Right ventricle myocardium superior (tissue), 1 donor: ENCODE measurements around the gene OR52A1. TPM values are rescaled to one million over a fixed set of nuclear protein-coding genes. Genes with fewer than 3 reads are reported as not detected.

ENCODE experiments used
- ATAC-seq: fragments of 200-7000 bp; cut with Tn5 transposase; one replicate; pipeline ENCODE4 v1.9.1; 2020; ENCODE audit warnings: mild to moderate bottlenecking; ENCODE audit not compliant: poor library complexity
- DNase-seq: peaks from one replicate; pipeline ENCODE4 v3.0.0-alpha.2; 2020
- intact Hi-C: fragments of 100-400 bp; cut with DNase I; formaldehyde crosslinking; loops from one replicate; pipeline ENCODE4 v1.11.2; 2022
- total RNA-seq: library from RNA; stranded (reverse); fragmentation: NEBNext Ultra II Directional; extraction: Animal tissue kit (Norgen Biotek cat#: 25700); gene quantifications from one replicate; pipeline ENCODE4 v1.2.1, GENCODE V29; 2021
- donor health status: DM: no; HTN: yes; CAD: no; lungs with severe emphysema.

The OR52A1 gene
- total RNA-seq, 1 donor from 2014 or later, result not detected

DNA sequence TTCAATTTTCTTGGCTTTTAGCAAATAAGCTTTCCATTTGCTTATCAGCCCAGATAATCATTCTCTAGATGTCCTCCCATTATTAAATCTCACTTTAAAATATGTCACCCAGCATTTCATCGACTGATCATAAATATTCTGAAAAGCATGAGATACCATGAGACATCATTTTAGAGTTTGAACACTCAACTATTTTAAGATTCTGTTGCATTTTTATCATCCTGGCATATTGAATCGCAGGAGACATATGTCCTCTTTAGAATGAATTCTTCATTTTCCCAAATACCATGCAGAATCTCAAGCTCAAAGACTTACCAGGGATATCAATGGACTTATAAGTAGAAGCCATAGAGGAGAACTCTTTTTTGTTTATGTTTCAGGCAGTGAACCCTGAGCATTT lies 16.6 kb downstream of the OR52A1 start, which contains the start of gene OR52A5:
Gene OR52A5, minus strand, starts transcription at position 361 of the 400 bp plus-strand sequence. CDS start 5,714 bp downstream, outside the sequence.
- ATAC-seq (no peak), DNase-seq (no peak)
- intact Hi-C loops, result no loop called here

DNA sequence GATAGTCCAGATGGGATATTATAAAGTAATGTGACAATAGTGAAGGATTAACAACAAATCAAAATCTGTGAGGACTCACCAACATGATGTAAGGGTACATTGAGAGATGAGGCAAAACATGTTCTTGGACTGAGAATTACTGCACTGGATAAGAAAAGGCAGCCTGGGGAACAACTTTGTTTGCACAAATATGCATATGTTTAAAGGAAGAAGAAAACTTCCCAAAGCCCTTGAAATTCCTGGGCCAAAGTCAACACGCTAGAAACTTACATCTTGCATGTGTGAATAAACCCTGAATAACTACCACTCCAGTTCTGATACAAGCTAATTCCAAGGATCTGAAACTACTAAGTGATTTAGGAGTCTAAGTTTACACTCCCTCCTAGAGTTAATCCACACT lies 17.5 kb downstream of the OR52A1 start:
- ATAC-seq (no peak), DNase-seq (no peak)
- intact Hi-C loops, result no loop called here

DNA sequence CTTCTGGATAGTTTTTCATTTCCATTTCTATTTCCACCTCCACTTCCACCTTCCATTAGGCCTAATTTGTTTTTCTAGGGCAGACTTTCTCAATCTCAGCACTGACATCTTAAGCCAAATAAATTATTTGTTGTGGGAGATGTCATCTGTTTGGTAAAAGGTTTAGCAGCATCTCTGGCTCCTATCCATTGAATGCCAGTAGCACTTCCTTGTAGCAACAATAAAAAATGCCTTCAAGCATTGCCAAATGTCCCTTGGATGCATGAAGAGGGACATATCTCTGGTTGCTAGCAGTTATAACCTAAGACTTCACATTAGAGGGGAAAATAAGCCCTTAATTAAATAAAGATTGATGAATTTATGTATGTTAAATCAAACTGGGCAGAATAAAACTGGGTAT lies 18.3 kb downstream of the OR52A1 start:
- ATAC-seq (no peak), DNase-seq (no peak)
- intact Hi-C loops, result no loop called here

GRCh38 chr11:5131584-5132335 lies 22.8 kb downstream of the OR52A1 start:
- ATAC-seq, result no peak
- no peak for DNase-seq

DNA sequence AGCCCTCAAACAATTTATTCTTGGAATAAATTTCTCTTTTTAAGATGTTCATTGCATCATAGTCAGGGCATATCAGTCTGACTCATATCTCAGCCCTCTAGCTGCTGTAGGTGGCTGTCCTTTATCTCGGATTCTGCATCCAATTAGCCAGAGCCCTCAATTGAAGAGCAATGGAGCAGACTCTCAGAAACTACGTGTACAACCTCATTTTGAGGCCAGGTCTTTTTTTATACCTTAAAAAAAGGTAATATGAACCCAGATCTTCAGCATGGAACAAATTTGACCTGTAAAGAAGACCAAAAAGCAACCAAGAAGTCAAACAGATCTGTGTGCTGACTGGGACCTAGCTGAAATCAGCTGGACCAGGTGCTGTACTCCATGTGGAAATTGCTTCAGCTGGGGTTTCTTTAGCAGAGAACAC lies 25.1 kb downstream of the OR52A1 start:
- no peak for DNase-seq

More at GRCh38 chr11:5131584-5132335, 22.8 kb downstream of the OR52A1 start:
- intact Hi-C loops, result no loop called here

DNA sequence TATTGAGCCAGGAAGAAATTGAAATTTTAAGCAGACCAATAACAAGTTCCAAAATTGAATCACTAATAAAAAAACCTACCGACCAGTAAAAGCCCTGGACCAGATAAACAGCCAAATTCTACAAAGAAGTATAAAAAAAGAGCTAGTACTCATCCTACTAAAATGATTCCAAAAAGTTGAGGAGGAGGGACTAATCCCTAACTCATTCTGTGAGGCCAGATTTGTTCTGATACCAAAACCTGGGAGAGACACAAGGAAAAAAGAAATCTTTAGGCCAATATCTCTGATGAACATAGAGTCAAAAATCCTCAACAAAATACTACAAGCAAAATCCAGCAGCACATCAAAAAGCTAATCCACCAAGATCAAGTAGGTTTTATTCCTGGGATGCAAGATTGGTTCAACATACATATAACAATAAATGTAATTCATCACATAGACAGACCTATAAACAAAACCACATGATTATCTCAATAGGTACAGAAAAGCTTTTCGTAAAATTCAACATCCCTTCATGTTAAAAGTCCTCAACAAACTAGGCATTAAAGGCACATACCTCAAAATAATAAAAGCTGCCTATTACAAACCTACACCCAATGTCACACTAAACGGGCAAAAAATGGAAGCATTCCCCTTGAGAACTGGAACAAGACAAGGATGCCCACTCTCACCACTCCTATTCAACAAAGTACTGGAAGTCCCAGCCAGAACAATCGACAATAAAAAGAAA lies 29.5 kb downstream of the OR52A1 start:
- intact Hi-C loops, result loop anchor here (5.0 kb wide), 1 partner anchor 257 kb away; the partner anchor contains the start of gene OR51M1
- DNase-seq (no peak), ATAC-seq (no peak)

More for the DNA sequence above, 25.1 kb downstream of the OR52A1 start:
- intact Hi-C loops, result no loop called here
- no peak for ATAC-seq

DNA sequence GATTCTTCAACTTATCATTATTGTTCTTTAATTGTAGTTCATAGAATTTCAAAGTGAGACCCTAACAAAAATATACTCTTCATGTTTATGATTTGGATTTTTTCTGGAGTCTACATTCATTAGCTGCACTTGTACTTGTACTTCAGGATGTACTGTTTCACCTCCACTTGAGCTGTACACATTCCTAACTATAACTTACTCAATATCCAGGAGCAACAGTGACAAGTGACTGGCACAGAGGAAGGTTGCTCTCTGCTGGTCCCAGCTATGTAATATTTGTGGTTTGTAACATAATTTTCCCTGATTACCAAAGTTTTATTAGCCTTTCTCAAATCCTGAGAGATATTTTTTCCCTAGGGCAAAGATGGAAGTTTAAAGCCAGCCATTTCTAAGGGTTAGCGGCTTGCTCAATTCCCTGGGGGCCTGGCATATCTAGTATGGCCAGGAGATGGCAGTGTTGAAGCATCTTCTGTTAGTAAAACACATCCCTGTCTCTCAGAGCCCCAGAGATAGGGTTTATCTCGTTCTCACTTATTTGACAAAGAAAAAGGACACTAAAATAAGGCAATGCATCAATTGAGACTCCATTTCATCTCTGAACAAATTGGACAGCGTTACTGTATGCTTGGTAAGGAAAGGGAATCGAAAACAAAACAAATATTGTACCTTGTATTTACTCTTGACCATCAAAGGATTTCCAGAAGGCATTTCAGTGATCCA lies 30.6 kb downstream of the OR52A1 start:
- DNase-seq (peak; percentile 48), ATAC-seq (peak; percentile 64)
- intact Hi-C loops, result loop anchor here (5.0 kb wide), 1 partner anchor 258 kb away; the partner anchor contains the start of gene OR51M1

GRCh38 chr11:5118893-5119292 lies 35.7 kb downstream of the OR52A1 start:
- intact Hi-C loops, result no loop called here
- ATAC-seq (no peak), DNase-seq (no peak)

- intact Hi-C loops, result no loop called here
- ATAC-seq, result no peak
- no peak for DNase-seq
Measured at GRCh38 chr11:5117588-5117987, 37.0 kb downstream of the OR52A1 start.

GRCh38 chr11:5115339-5115738 lies 39.2 kb downstream of the OR52A1 start:
- no peak for ATAC-seq
- intact Hi-C loops, result no loop called here
- DNase-seq, result no peak

- ATAC-seq (no peak), DNase-seq (no peak)
- intact Hi-C loops, result no loop called here
Measured at GRCh38 chr11:5107285-5107684, 47.3 kb downstream of the OR52A1 start.

DNA sequence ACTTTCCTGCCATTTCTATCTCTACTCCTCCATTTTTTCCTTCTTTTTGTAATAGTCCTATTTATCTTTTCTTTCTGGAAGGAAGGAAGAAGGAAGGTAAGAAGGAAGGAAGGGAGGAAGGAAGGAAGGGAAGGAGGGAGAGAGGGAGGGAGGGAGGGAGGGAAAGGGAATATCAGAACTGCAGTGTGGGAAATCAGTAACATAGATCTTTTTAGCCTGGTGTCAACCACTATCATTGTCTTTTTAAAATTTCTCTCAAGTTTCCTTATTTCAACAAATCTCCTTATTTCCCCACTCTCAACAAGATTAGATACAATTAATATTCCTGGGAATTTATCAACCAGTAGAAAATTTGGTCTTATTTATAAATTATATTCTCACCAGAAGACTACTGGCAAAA lies 51.5 kb downstream of the OR52A1 start:
- intact Hi-C loops, result no loop called here
- ATAC-seq (no peak), DNase-seq (no peak)

GRCh38 chr11:5102246-5102645 lies 52.3 kb downstream of the OR52A1 start:
- intact Hi-C loops, result no loop called here
- no peak for DNase-seq
- no peak for ATAC-seq

DNA sequence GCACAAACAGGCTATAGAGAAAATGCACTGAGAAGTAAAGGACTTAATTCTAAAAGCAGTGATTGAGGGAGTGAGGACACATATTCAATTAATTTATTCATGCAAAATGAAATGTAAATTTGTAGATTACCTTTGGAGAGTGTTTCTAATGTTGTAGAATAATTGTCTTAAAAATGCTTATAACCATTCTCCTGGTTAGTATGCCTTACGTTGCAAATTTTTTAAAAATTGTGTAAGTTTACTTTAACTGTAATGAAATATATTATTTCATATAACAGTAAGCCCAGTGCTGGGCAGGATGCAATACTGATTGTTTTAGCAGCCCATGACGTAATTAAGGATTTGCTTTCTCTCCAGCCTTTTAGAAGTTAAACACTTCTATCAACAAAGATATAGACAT lies 58.5 kb downstream of the OR52A1 start:
- no peak for ATAC-seq
- intact Hi-C loops, result no loop called here
- DNase-seq, result no peak

Other genes with a start within 250 kb of the OR52A1 start
- gene OR51G2, start 235.4 kb downstream of the OR52A1 start, total RNA-seq, result not detected
- not detected for gene OR51G1, start 230.4 kb downstream of the OR52A1 start, total RNA-seq
- gene OR51A4, start 207.2 kb downstream of the OR52A1 start, total RNA-seq, result not detected
- not detected for gene OR51A2, start 199.0 kb downstream of the OR52A1 start, total RNA-seq
- not detected for gene OR51L1, start 159.9 kb downstream of the OR52A1 start, total RNA-seq
- not detected for gene OR52J3, start 108.2 kb downstream of the OR52A1 start, total RNA-seq
- not detected for gene OR52E2, start 95.1 kb downstream of the OR52A1 start, total RNA-seq
- not detected for gene OR52E1, start 85.2 kb downstream of the OR52A1 start, total RNA-seq
- not detected for gene OR52A5, start 16.4 kb downstream of the OR52A1 start, total RNA-seq
- gene OR51V1, start 45.9 kb upstream of the OR52A1 start, total RNA-seq, result not detected
- 121 TPM for gene HBB, start 72.3 kb upstream of the OR52A1 start, total RNA-seq
- gene HBD, start 79.7 kb upstream of the OR52A1 start, total RNA-seq, result not detected
- not detected for gene HBG1, start 95.1 kb upstream of the OR52A1 start, total RNA-seq
- gene HBG2, start 100.0 kb upstream of the OR52A1 start, total RNA-seq, result not detected
- gene HBE1, start 115.2 kb upstream of the OR52A1 start, total RNA-seq, result not detected
- not detected for gene OR51B4, start 147.2 kb upstream of the OR52A1 start, total RNA-seq
- gene OR51B2, start 169.5 kb upstream of the OR52A1 start, total RNA-seq, result not detected
- not detected for gene OR51B5, start 188.8 kb upstream of the OR52A1 start, total RNA-seq
- gene OR51B6, start 196.8 kb upstream of the OR52A1 start, total RNA-seq, result not detected
- not detected for gene OR51M1, start 229.1 kb upstream of the OR52A1 start, total RNA-seq